Breast epithelium (tissue), 3 donors: ENCODE data around the gene ADAMTSL5.

Experiments
- CTCF ChIP-seq, 3 donors: fragments of 450-650 bp; IDR thresholded peaks; one replicate each; pipeline ENCODE4 v1.5.1; 2016 to 2017; ENCODE audit warnings: antibody characterized with exemption in 3 of 3, mild to moderate bottlenecking in 3 of 3, moderate library complexity in 3 of 3
- POLR2AphosphoS5 ChIP-seq, 3 donors: sonication (generic); formaldehyde crosslinking; IDR thresholded peaks; one replicate each; pipeline ENCODE4 v1.6.1; 2017; ENCODE audit warnings: antibody characterized with exemption in 3 of 3

- TF ChIP-seq POLR2AphosphoS5 (IDR thresholded peaks at IDR 0.05) (no peak), CTCF (IDR thresholded peaks at IDR 0.05) (no peak)
Measured at GRCh38 chr19:1528596-1529429, 16.0 kb upstream of the ADAMTSL5 start.
